HepG2 (cell line): Measurements from ENCODE around the gene EXOC6B.

ENCODE experiments used
- DNMT3B ChIP-seq: conservative IDR thresholded peaks from 2 replicates; pipeline ENCODE4 v1.6.1; 2016; ENCODE audit warnings: missing biosample characterization, control low read depth
- POLR2A ChIP-seq, 2 experiments: IDR thresholded peaks; 2 replicates each; pipeline ENCODE4 v1.6.1; 2011; ENCODE audit warnings: low read depth in 2 of 2, low read length in 2 of 2, mild to moderate bottlenecking in 1 of 2, moderate library complexity in 1 of 2; ENCODE audit not compliant: insufficient read depth in 1 of 2
- ZSCAN31 ChIP-seq: sonication (generic); formaldehyde crosslinking; IDR thresholded peaks from 2 replicates; pipeline ENCODE4 v1.5.0; 2020; ENCODE audit warnings: low read depth, mild to moderate bottlenecking, missing genetic modification reagents
- TF ChIP-seq, protein P1 (sequence below): sonication (generic); formaldehyde crosslinking; IDR thresholded peaks from 2 replicates; pipeline ENCODE4 v1.5.0; 2020; ENCODE audit warnings: mild to moderate bottlenecking, missing genetic modification reagents, moderate library complexity
- TF ChIP-seq, protein P2 (sequence below), 2 experiments: sonication (generic) in 1 of 2; formaldehyde crosslinking in 1 of 2; IDR thresholded peaks; 2 replicates each; pipeline versions ENCODE4 v1.4.0 to v1.6.1; 2018 to 2020; ENCODE audit warnings: missing genetic modification reagents in 2 of 2, borderline replicate concordance in 1 of 2, low read depth in 1 of 2, mild to moderate bottlenecking in 1 of 2, missing biosample characterization in 1 of 2
- TF ChIP-seq, protein P3 (sequence below), 2 experiments: IDR thresholded peaks; 2 replicates each; pipeline ENCODE4 v1.6.1; 2011 to 2012; ENCODE audit warnings: low read length in 2 of 2, borderline replicate concordance in 1 of 2, low read depth in 1 of 2, mild to moderate bottlenecking in 1 of 2, moderate library complexity in 1 of 2
- TF ChIP-seq, protein P4 (sequence below): sonication (generic); formaldehyde crosslinking; IDR thresholded peaks from 2 replicates; pipeline ENCODE4 v1.4.0; 2020; ENCODE audit warnings: missing genetic modification reagents

DNA sequence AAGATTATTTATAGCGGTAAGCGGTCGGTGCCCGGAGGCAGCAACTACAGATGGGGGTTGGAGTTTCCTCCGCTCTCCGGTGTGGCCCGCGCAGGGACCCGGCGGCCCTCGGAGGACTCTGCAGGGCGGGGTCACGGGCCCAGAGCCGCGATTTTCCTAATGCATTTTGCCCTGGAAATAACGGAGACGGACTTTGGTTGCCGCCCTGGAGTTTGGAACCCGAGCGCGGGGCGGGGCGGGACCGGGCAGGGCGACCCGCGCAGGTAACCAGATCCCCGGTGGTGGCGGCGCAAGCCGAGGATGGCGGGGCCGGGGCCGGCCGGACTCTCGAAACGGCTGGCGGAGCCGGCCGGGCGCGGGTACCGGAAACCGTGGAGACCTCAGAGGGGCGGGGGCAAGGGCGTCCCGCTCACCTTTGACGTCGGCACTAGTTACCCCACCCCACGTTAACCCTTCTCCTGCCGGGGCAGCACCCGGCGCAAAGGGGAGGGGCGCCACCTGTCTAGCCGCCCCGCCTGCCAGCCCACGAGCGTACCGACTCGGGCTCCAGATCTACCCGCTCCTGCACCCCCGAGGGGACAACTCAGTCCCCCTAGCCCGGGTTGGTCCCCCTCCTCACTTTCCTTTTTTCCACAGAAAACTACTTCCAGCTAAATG lies 681.1 kb downstream of the EXOC6B start:
- TF ChIP-seq, protein P1, sequence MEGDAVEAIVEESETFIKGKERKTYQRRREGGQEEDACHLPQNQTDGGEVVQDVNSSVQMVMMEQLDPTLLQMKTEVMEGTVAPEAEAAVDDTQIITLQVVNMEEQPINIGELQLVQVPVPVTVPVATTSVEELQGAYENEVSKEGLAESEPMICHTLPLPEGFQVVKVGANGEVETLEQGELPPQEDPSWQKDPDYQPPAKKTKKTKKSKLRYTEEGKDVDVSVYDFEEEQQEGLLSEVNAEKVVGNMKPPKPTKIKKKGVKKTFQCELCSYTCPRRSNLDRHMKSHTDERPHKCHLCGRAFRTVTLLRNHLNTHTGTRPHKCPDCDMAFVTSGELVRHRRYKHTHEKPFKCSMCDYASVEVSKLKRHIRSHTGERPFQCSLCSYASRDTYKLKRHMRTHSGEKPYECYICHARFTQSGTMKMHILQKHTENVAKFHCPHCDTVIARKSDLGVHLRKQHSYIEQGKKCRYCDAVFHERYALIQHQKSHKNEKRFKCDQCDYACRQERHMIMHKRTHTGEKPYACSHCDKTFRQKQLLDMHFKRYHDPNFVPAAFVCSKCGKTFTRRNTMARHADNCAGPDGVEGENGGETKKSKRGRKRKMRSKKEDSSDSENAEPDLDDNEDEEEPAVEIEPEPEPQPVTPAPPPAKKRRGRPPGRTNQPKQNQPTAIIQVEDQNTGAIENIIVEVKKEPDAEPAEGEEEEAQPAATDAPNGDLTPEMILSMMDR (CRISPR knock-in tag): peak; percentile 25; the same call in 1 of the 2 replicates
- TF ChIP-seq POLR2A (IDR thresholded peaks at IDR 0.05; ENCODE audit: insufficient read depth in 1 of 2, low read depth in 2 of 2, low read length in 2 of 2) (no peak), ZSCAN31 (CRISPR knock-in tag) (no peak), DNMT3B (no peak)
- TF ChIP-seq, protein P2, sequence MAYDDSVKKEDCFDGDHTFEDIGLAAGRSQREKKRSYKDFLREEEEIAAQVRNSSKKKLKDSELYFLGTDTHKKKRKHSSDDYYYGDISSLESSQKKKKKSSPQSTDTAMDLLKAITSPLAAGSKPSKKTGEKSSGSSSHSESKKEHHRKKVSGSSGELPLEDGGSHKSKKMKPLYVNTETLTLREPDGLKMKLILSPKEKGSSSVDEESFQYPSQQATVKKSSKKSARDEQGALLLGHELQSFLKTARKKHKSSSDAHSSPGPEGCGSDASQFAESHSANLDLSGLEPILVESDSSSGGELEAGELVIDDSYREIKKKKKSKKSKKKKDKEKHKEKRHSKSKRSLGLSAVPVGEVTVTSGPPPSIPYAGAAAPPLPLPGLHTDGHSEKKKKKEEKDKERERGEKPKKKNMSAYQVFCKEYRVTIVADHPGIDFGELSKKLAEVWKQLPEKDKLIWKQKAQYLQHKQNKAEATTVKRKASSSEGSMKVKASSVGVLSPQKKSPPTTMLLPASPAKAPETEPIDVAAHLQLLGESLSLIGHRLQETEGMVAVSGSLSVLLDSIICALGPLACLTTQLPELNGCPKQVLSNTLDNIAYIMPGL (CRISPR knock-in tag; IDR thresholded peaks at IDR 0.05; ENCODE audit: borderline replicate concordance in 1 of 2, low read depth in 1 of 2): no peak
- TF ChIP-seq, protein P3, sequence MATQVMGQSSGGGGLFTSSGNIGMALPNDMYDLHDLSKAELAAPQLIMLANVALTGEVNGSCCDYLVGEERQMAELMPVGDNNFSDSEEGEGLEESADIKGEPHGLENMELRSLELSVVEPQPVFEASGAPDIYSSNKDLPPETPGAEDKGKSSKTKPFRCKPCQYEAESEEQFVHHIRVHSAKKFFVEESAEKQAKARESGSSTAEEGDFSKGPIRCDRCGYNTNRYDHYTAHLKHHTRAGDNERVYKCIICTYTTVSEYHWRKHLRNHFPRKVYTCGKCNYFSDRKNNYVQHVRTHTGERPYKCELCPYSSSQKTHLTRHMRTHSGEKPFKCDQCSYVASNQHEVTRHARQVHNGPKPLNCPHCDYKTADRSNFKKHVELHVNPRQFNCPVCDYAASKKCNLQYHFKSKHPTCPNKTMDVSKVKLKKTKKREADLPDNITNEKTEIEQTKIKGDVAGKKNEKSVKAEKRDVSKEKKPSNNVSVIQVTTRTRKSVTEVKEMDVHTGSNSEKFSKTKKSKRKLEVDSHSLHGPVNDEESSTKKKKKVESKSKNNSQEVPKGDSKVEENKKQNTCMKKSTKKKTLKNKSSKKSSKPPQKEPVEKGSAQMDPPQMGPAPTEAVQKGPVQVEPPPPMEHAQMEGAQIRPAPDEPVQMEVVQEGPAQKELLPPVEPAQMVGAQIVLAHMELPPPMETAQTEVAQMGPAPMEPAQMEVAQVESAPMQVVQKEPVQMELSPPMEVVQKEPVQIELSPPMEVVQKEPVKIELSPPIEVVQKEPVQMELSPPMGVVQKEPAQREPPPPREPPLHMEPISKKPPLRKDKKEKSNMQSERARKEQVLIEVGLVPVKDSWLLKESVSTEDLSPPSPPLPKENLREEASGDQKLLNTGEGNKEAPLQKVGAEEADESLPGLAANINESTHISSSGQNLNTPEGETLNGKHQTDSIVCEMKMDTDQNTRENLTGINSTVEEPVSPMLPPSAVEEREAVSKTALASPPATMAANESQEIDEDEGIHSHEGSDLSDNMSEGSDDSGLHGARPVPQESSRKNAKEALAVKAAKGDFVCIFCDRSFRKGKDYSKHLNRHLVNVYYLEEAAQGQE (IDR thresholded peaks at IDR 0.05; ENCODE audit: borderline replicate concordance in 1 of 2, low read depth in 1 of 2, low read length in 2 of 2): no peak
- TF ChIP-seq, protein P4, sequence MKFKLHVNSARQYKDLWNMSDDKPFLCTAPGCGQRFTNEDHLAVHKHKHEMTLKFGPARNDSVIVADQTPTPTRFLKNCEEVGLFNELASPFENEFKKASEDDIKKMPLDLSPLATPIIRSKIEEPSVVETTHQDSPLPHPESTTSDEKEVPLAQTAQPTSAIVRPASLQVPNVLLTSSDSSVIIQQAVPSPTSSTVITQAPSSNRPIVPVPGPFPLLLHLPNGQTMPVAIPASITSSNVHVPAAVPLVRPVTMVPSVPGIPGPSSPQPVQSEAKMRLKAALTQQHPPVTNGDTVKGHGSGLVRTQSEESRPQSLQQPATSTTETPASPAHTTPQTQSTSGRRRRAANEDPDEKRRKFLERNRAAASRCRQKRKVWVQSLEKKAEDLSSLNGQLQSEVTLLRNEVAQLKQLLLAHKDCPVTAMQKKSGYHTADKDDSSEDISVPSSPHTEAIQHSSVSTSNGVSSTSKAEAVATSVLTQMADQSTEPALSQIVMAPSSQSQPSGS (CRISPR knock-in tag): no peak
